ENCODE measurements around the gene RGL2. TPM values are rescaled to one million over a fixed set of nuclear protein-coding genes. Genes with fewer than 3 reads are reported as not detected.

RGL2 gene
- total and polyA plus RNA-seq, 2 of the 13 experiments (the other 11 are each of a cell fraction or from before 2014, with no cell fraction given) = 22.9 to 47.4 TPM

GRCh38 chr6:33271468-33272274 lies 27.1 kb downstream of the RGL2 start, which contains the start of the genes RPS18 and VPS52 (continued):
- TF ChIP-seq ATF5 (CRISPR knock-in tag; IDR thresholded peaks at IDR 0.05; ENCODE audit: low read depth) (0 out of 2 replicates have a peak, but pooled peaks have one; percentile 28), SMC3 (IDR thresholded peaks at IDR 0.05; ENCODE audit: low read length) (no peak), ZNF746 (CRISPR knock-in tag; IDR thresholded peaks at IDR 0.05) (peak; percentile 59; the same call in 1 of the 2 replicates), SP4 (CRISPR knock-in tag; IDR thresholded peaks at IDR 0.05) (peak; percentile 77; the same call in 1 of the 2 replicates), CCDC6 (CRISPR knock-in tag; IDR thresholded peaks at IDR 0.05) (peak; percentile 71), ZNF761 (CRISPR knock-in tag; conservative IDR thresholded peaks at IDR 0.05) (peak; percentile 86), HOXA7 (CRISPR knock-in tag; IDR thresholded peaks at IDR 0.05) (no peak), RFXANK (CRISPR knock-in tag; IDR thresholded peaks at IDR 0.05) (peak; percentile 84; the same call in 1 of the 2 replicates), POLR2A (IDR thresholded peaks at IDR 0.05; ENCODE audit: insufficient read depth in 1 of 2, low read depth in 2 of 2, low read length in 2 of 2) (peak; percentile 99), MAFK (conservative IDR thresholded peaks at IDR 0.05 in 1 of 2, IDR thresholded peaks at IDR 0.05 in 1 of 2; ENCODE audit: low read length in 2 of 2) (no peak; a peak in 1 of 4 replicates), IKZF5 (CRISPR knock-in tag; IDR thresholded peaks at IDR 0.05) (peak; percentile 93), ZNF576 (CRISPR knock-in tag; IDR thresholded peaks at IDR 0.05) (0 out of 2 replicates have a peak, but pooled peaks have one; percentile 9), THAP9 (CRISPR knock-in tag; IDR thresholded peaks at IDR 0.05; ENCODE audit: borderline replicate concordance) (peak; percentile 97)
- TF ChIP-seq, protein P1, sequence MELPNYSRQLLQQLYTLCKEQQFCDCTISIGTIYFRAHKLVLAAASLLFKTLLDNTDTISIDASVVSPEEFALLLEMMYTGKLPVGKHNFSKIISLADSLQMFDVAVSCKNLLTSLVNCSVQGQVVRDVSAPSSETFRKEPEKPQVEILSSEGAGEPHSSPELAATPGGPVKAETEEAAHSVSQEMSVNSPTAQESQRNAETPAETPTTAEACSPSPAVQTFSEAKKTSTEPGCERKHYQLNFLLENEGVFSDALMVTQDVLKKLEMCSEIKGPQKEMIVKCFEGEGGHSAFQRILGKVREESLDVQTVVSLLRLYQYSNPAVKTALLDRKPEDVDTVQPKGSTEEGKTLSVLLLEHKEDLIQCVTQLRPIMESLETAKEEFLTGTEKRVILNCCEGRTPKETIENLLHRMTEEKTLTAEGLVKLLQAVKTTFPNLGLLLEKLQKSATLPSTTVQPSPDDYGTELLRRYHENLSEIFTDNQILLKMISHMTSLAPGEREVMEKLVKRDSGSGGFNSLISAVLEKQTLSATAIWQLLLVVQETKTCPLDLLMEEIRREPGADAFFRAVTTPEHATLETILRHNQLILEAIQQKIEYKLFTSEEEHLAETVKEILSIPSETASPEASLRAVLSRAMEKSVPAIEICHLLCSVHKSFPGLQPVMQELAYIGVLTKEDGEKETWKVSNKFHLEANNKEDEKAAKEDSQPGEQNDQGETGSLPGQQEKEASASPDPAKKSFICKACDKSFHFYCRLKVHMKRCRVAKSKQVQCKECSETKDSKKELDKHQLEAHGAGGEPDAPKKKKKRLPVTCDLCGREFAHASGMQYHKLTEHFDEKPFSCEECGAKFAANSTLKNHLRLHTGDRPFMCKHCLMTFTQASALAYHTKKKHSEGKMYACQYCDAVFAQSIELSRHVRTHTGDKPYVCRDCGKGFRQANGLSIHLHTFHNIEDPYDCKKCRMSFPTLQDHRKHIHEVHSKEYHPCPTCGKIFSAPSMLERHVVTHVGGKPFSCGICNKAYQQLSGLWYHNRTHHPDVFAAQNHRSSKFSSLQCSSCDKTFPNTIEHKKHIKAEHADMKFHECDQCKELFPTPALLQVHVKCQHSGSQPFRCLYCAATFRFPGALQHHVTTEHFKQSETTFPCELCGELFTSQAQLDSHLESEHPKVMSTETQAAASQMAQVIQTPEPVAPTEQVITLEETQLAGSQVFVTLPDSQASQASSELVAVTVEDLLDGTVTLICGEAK (IDR thresholded peaks at IDR 0.05) = peak; percentile 98
- TF ChIP-seq, protein P1 (CRISPR knock-in tag; IDR thresholded peaks at IDR 0.05) = peak; percentile 84

All from HepG2 (cell line).